ENCODE results near the gene MAD2L1BP. TPM values are rescaled to one million over a fixed set of nuclear protein-coding genes. Genes with fewer than 3 reads are reported as not detected.

Gene MAD2L1BP
- total and polyA plus RNA-seq, 2 of the 4 experiments (the other 2 are of a cell fraction): 28.1 to 50.2 TPM

- H3K9me3 ChIP-seq (ENCODE audit: control insufficient read depth, insufficient read depth, low read length): no peaks in the 10 kb centered on the region
- DNase-seq: no peak
- H3K4me2 ChIP-seq (ENCODE audit: low read depth, low read length): no peak overlapping the region
- no TSS peak for BruUV-seq (replicated peaks)
- no peak overlapping the region for H2BK15ac ChIP-seq (ENCODE audit: low read depth, low read length)
- no peak overlapping the region for H2AK9ac ChIP-seq (replicated peaks; ENCODE audit: low read depth, low read length, poor library complexity)
- no CpG with 5 or more reads among the region's 2 CpGs for WGBS, 2 experiments (ENCODE audit: extremely low coverage in 2 of 2, insufficient read length in 1 of 2)
- H3K56ac ChIP-seq (ENCODE audit: extremely low read depth, insufficient read depth, low read length): no peak overlapping the region
- H3K4me1 ChIP-seq (ENCODE audit: control insufficient read depth, insufficient read depth, low read length): peaks cover 2% of the 10 kb centered on the region; the same call in 1 of the 2 replicates
- H2AFZ ChIP-seq (replicated peaks; ENCODE audit: low read length, poor library complexity): no peak overlapping the region
- peaks cover 16% of the 10 kb centered on the region; the same call in 1 of the 2 replicates for H3K9me1 ChIP-seq (ENCODE audit: insufficient read depth, low read length)
- H3K4me3 ChIP-seq (ENCODE audit: insufficient read depth, low read depth, low read length): no peak overlapping the region
- no peak overlapping the region for H4K5ac ChIP-seq (ENCODE audit: low read depth, low read length)
- in situ Hi-C loops (cut with MboI; ENCODE audit: low sequenced_read_pairs): no loop called here
- no peak overlapping the region for H2BK20ac ChIP-seq (ENCODE audit: low read depth, low read length)
- no peak overlapping the region for H3K14ac ChIP-seq (replicated peaks; ENCODE audit: low read depth, low read length)
- H3K27ac ChIP-seq (ENCODE audit: insufficient read depth, low read length): no peak overlapping the region
- H3K18ac ChIP-seq (ENCODE audit: low read depth, low read length): no peak overlapping the region
- no peak overlapping the region for H3K4ac ChIP-seq (ENCODE audit: low read depth, low read length)
- intact Hi-C loops (cut with micrococcal nuclease): no loop called here
- H3K23ac ChIP-seq (ENCODE audit: low read depth, low read length): no peak overlapping the region
- H2BK120ac ChIP-seq (ENCODE audit: low read depth, low read length): no peak overlapping the region
- TF ChIP-seq NFE2L2 (IDR thresholded peaks at IDR 0.05; ENCODE audit: low read depth, low read length) (no peak), FOS (IDR thresholded peaks at IDR 0.05; ENCODE audit: low read depth, low read length) (no peak), RAD21 (IDR thresholded peaks at IDR 0.05; ENCODE audit: low read length) (no peak)
- no peaks in the 10 kb centered on the region for H3K27me3 ChIP-seq (ENCODE audit: control insufficient read depth, insufficient read depth, low read length)
- no peak overlapping the region for H4K91ac ChIP-seq (ENCODE audit: insufficient read depth, low read depth, low read length)
- H3K79me1 ChIP-seq (ENCODE audit: low read depth in 1 of 2, low read length in 2 of 2): peaks cover 7 to 8% of the 10 kb centered on the region in 2 experiments
- dilution Hi-C loops (cut with HindIII; ENCODE audit: low sequenced_read_pairs, unreplicated experiment): no loop called here
- ChIA-PET CTCF (no interaction called here), POLR2A (ENCODE audit: unreplicated experiment) (no interaction called here)
- H3K36me3 ChIP-seq (ENCODE audit: control insufficient read depth, insufficient read depth, low read length): peaks cover 67% of the 10 kb centered on the region
- H3K9ac ChIP-seq (ENCODE audit: low read depth, low read length): no peak overlapping the region
- no peaks in the 10 kb centered on the region for H4K20me1 ChIP-seq (ENCODE audit: insufficient read depth, low read length)
- H2AK5ac ChIP-seq (ENCODE audit: low read depth, low read length): no peak overlapping the region
- no peak overlapping the region for H4K8ac ChIP-seq (ENCODE audit: low read depth in 2 of 2, low read length in 2 of 2)
- no peak for ATAC-seq (ENCODE audit: low read depth)
- no peak overlapping the region for H2BK5ac ChIP-seq (ENCODE audit: low read depth, low read length, poor library complexity, severe bottlenecking)
These were observed 38.7 kb downstream of the MAD2L1BP start for GRCh38 chr6:43674291-43674690.

Measured in IMR-90 (cell line).